Thyroid gland (tissue), 4 donors: ENCODE measurements around the gene TUBA4A. TPM values are rescaled to one million over a fixed set of nuclear protein-coding genes. Genes with fewer than 3 reads are reported as not detected.
A peak's percentile ranks its signal among the peaks of the same experiment; 100 is the strongest.

Experiments used
- DNase-seq, 2 donors: peaks; one replicate each; pipeline ENCODE4 v3.0.0-alpha.2; 2019
- H3K27ac ChIP-seq, 3 donors: fragments of 200-600 bp; sonication (generic); 1 replicate in 2 of 3; 2 replicates in 1 of 3; pipeline ENCODE4 v1.5.1; 2016 to 2019; ENCODE audit warnings: mild to moderate bottlenecking in 1 of 3, moderate library complexity in 1 of 3
- H3K27me3 ChIP-seq: fragments of 200-600 bp; sonication (generic); one replicate; pipeline ENCODE4 v1.5.1; 2019
- H3K36me3 ChIP-seq, 2 donors: fragments of 200-600 bp; sonication (generic); one replicate each; pipeline ENCODE4 v1.5.1; 2016 to 2019
- H3K4me1 ChIP-seq, 2 donors: fragments of 200-600 bp; sonication (generic); one replicate each; pipeline ENCODE4 v1.5.1; 2017 to 2019
- H3K4me3 ChIP-seq, 3 donors: fragments of 200-600 bp; sonication (generic); replicated peaks in 1 of 3; 1 replicate in 2 of 3; 2 replicates in 1 of 3; pipeline ENCODE4 v1.5.1; 2016; ENCODE audit warnings: mild to moderate bottlenecking in 1 of 3
- H3K9me3 ChIP-seq: fragments of 200-600 bp; sonication (generic); one replicate; pipeline ENCODE4 v1.5.1; 2017
- CTCF ChIP-seq, 6 experiments: fragments of 200-600 bp in 3 of 6; fragments of 450-650 bp in 3 of 6; sonication (generic) in 3 of 6; IDR thresholded peaks; one replicate each; pipeline ENCODE4 v1.5.1; 2016 to 2019; ENCODE audit warnings: antibody characterized with exemption in 6 of 6, mild to moderate bottlenecking in 2 of 6, inconsistent platforms in 1 of 6, moderate library complexity in 1 of 6
- POLR2A ChIP-seq, 2 donors: fragments of 450-650 bp; IDR thresholded peaks; one replicate each; pipeline ENCODE4 v1.6.1; 2017; ENCODE audit warnings: antibody characterized with exemption in 2 of 2, mild to moderate bottlenecking in 2 of 2, moderate library complexity in 1 of 2
- WGBS, 2 donors: methylation state at CpG; one replicate each; pipeline ENCODE4 v1.1.5; 2017; 5-methylcytosine and 5-hydroxymethylcytosine counted together
- intact Hi-C: fragments of 100-400 bp; cut with DNase I; formaldehyde crosslinking; loops from one replicate; pipeline ENCODE4 v1.15.1; 2023
- total RNA-seq, 4 donors: library from RNA; depleted of rRNA; stranded (reverse); fragments of >200 nt; gene quantifications; one replicate each; pipeline ENCODE4 v1.2.3, GENCODE V29; 2016

The TUBA4A gene
- total RNA-seq, 4 donors from 2014 or later = 21.0 to 72.4 (median 34.8) TPM

DNA sequence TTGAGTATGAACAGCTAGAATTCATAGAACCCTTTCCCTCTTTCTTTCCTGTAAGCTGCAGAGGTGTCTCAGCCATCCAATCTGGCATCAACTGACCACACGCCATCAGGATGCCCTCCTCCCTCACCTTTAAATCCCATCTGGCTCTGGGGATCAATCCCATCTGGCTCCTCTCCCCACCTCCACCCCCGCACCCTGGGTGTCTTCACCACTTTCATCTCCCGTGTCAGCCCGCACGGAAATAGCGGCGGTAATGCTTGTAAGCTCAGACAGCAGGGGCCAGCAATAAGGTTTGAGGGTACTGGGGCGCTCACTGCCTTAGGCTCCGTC lies 1.2 kb downstream of the TUBA4A start:
- peaks cover 31 to 56% of the 10 kb centered on the region in 2 donors for H3K4me1 ChIP-seq

GRCh38 chr2:219252084-219252483 lies 1.6 kb downstream of the TUBA4A start:
- peaks cover 0 to 4% of the 10 kb centered on the region in 2 donors for H3K36me3 ChIP-seq
- H3K9me3 ChIP-seq = no peaks in the 10 kb centered on the region
- H3K4me3 ChIP-seq = no peak overlapping the region
- no peak for DNase-seq
- no peaks in the 10 kb centered on the region for H3K27me3 ChIP-seq
- peak overlapping the region in 2 of 3 donors; percentile 16 to 49 for H3K27ac ChIP-seq
- 66 to 71% methylated on average over 5 of the region's 5 CpGs for WGBS, 2 donors
- intact Hi-C loops = no loop called here
- peaks cover 31 to 59% of the 10 kb centered on the region in 2 donors for H3K4me1 ChIP-seq
- TF ChIP-seq CTCF (IDR thresholded peaks at IDR 0.05) = no peak

More for the DNA sequence above, 1.2 kb downstream of the TUBA4A start:
- Histone ChIP-seq H3K9me3 (no peaks in the 10 kb centered on the region), H3K27ac (peak overlapping the region in 2 of 3 donors; percentile 16 to 49), H3K4me3 (peak overlapping the region in 2 of 3 donors; percentile 24 to 62), H3K27me3 (no peaks in the 10 kb centered on the region), H3K36me3 (peaks cover 0 to 4% of the 10 kb centered on the region in 2 donors)
- 25 to 28% methylated on average over 9 of the region's 9 CpGs for whole genome bisulfite sequencing, 2 donors
- TF ChIP-seq POLR2A (IDR thresholded peaks at IDR 0.05) (no peak), CTCF (IDR thresholded peaks at IDR 0.05) (no peak)
- intact Hi-C loops = no loop called here
- peak in 1 of 2 donors; percentile 22 for DNase-seq

DNA sequence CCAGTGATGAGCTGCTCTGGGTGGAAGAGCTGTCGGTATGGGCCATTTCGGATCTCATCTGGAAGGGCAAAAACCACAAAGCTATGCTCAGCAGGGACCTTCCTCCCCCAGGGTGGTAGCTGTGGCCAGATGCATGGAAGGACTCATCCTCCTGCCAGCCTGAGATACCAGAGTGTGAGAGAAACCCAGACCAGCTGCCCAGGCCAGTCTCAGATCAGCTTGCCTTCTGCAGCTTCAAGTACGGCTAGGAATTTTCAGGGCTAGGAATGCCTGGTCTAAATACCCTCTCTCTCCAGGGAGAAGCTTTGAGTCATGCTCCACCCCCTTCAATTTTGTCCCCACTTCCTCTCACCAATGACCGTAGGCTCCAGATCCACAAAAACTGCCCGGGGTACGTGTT lies 2.1 kb downstream of the TUBA4A start:
- Histone ChIP-seq H3K9me3 (no peaks in the 10 kb centered on the region), H3K27ac (no peak overlapping the region), H3K36me3 (peaks cover 0 to 4% of the 10 kb centered on the region in 2 donors), H3K27me3 (no peaks in the 10 kb centered on the region), H3K4me3 (no peak overlapping the region), H3K4me1 (peaks cover 31 to 61% of the 10 kb centered on the region in 2 donors)
- intact Hi-C loops = no loop called here
- TF ChIP-seq CTCF (IDR thresholded peaks at IDR 0.05) (no peak), POLR2A (IDR thresholded peaks at IDR 0.05) (no peak)
- no peak for DNase-seq
- 80 to 92% methylated on average over 4 to 6 of the region's 6 CpGs for WGBS, 2 donors

GRCh38 chr2:219250049-219250781 lies 3.5 kb downstream of the TUBA4A start:
- WGBS, 2 donors = 91 to 92% methylated on average over 20 to 22 of the region's 22 CpGs
- Histone ChIP-seq H3K4me3 (no peak overlapping the region), H3K4me1 (peaks cover 31 to 71% of the 10 kb centered on the region in 2 donors), H3K27me3 (no peaks in the 10 kb centered on the region), H3K27ac (peak overlapping the region; percentile 71 to 93 (median 88)), H3K36me3 (peaks cover 0 to 4% of the 10 kb centered on the region in 2 donors), H3K9me3 (no peaks in the 10 kb centered on the region)
- intact Hi-C loops = no loop called here
- no peak for DNase-seq
- TF ChIP-seq CTCF (IDR thresholded peaks at IDR 0.05) = no peak
- TF ChIP-seq POLR2A (IDR thresholded peaks at IDR 0.05) = no peak

GRCh38 chr2:219249203-219249980 lies 4.3 kb downstream of the TUBA4A start:
- DNase-seq = peak; percentile 92 to 95
- H3K27ac ChIP-seq = peak overlapping the region; percentile 88 to 93 (median 89)
- no peak overlapping the region for H3K4me3 ChIP-seq
- peaks cover 36 to 73% of the 10 kb centered on the region in 2 donors for H3K4me1 ChIP-seq
- no peaks in the 10 kb centered on the region for H3K9me3 ChIP-seq
- peaks cover 0 to 4% of the 10 kb centered on the region in 2 donors for H3K36me3 ChIP-seq
- TF ChIP-seq POLR2A (IDR thresholded peaks at IDR 0.05) = peak in 1 of 2 donors; percentile 51
- TF ChIP-seq CTCF (IDR thresholded peaks at IDR 0.05) = no peak
- no peaks in the 10 kb centered on the region for H3K27me3 ChIP-seq
- intact Hi-C loops = loop anchor here (5.0 kb wide), 1 partner anchor 33 kb away; no protein-coding TSS in a partner anchor
- WGBS, 2 donors = 4 to 8% methylated on average over 4 of the region's 7 CpGs
